HG03571 (cell line): ENCODE data around the gene PRAMEF18.
"Not testable (repeated sequence)": the region's sequence is repeated elsewhere in the genome, so short reads cannot be mapped to it uniquely, and the experiment has no call there.

Source experiments
- ATAC-seq: cut with Tn5 transposase; IDR thresholded peaks from one replicate; pipeline ENCODE4 v1.9.1; 2021; ENCODE audit not compliant: unreplicated experiment

PRAMEF18 gene, protein sequence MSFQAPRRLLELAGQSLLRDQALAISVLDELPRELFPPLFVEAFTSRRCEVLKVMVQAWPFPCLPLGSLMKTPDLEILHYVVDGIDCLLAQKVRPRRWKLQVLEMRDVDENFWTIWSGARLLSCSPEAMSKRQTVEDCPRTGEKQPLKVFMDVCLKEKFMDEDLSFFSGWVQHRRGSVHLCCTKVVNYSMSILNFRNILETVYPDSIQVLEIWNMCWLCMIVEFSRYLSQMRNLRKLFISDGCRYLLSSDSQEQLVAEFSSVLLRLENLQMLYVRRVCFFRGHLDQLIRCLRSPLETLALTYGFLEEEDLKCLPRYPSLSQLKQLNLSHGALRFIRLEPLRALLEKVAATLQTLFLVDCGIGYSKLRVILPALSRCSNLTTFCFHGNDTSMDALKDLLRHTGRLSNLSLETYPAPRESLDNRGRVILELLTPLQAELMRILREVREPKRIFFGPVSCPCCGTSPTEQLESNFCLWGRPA

DNA sequence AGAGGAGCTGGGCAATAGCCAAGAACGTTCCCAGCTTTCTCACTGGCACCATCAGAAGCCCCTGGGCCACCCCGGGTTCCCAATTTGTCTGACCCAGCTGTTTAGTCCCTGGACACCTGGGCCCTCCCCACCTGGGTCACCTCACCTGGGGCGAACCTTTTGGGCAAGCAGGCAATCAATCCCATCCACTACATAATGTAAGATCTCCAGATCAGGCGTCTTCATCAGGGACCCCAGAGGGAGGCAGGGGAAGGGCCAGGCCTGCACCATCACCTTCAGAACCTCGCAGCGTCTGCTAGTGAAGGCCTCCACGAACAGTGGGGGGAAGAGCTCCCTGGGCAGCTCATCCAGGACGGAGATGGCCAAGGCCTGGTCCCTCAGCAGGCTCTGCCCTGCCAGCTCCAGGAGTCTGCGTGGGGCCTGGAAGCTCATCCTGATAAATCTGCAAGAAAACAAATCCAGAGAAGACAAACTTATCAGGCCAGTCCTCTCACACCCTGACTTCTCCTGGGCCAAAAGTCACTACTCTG lies at the start of gene PRAMEF18:
Gene PRAMEF18, minus strand, starts transcription at position 480 of the 530 bp plus-strand sequence. Its CDS starts 48 bp downstream, at position 432.
- not testable (repeated sequence) for ATAC-seq

DNA sequence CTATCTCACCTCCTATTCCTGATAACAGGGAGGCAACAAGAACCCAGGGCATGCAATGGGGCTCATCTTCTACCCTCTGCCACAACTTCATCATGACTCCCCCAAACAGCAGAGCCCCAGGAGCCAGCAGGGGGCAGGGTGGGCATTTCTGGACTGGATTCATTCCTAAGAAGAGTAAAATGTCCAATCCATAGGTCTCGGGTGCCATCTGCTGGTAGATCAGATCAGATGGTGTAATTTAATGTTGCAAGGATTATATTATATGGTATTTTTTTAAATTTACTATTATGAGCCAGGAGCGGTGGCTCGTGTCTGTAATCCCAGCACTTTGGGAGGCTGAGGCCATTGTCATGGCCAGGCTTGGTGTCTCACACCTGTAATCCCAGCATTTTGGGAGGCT lies 39.2 kb upstream of the PRAMEF18 start:
- not testable (repeated sequence) for ATAC-seq

DNA sequence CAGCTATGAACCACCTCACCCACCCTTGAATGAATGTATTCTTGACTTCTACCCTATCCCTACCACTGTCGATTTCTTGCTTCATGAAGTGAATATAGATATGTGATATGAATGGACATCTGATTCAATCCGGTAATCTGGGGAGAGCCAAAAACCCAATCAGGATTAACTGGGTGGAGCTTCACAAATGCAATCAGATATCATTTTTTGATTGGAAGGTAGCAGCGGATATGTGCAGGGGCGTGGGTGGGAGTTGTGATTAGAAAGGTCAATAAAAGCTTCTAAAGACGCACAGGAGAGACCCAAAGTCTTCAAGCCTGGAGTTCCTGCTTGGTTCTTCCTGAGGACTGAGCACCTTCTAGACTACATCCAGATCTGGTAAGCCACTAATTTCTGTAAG lies 27.9 kb upstream of the PRAMEF18 start, which contains the start of gene PRAMEF5:
Gene PRAMEF5, plus strand, starts transcription at position 301 of the 400 bp plus-strand sequence. CDS start 5,071 bp downstream, outside the sequence.
- not testable (repeated sequence) for ATAC-seq

DNA sequence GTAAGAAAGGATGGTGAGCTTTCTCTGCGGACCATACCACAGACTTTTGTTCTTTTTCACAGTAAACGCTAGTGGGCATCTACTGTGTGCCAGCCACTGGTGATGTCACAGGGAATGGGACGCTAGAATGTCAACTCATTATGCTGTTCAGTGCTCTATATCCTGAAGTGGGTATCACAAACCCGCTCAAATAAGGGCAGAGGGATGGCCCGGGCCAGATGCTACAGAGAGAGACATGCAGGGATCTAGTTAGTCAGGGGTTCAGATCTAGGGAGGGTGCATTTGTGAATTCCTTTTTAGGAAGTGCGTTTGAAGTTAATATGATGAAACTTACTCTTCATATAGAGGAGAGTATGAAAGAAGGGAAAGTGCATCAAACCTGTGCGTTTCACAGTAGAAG lies 21.2 kb upstream of the PRAMEF18 start:
- not testable (repeated sequence) for ATAC-seq

DNA sequence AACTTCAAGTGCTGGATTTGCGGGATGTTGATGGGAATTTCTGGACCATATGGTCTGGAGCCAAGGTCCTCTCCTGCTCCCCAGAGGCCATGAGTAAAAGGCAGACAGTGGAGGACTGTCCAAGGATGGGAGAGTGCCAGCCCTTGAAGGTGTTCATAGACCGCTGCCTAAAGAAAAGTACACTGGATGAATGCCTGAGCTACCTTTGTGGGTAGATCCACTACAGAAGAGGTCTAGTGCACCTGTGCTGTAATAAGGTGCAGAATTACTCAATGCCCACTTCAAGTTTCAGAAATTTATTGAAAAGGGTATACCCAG lies 20.6 kb upstream of the PRAMEF18 start:
- ATAC-seq, result not testable (repeated sequence)

DNA sequence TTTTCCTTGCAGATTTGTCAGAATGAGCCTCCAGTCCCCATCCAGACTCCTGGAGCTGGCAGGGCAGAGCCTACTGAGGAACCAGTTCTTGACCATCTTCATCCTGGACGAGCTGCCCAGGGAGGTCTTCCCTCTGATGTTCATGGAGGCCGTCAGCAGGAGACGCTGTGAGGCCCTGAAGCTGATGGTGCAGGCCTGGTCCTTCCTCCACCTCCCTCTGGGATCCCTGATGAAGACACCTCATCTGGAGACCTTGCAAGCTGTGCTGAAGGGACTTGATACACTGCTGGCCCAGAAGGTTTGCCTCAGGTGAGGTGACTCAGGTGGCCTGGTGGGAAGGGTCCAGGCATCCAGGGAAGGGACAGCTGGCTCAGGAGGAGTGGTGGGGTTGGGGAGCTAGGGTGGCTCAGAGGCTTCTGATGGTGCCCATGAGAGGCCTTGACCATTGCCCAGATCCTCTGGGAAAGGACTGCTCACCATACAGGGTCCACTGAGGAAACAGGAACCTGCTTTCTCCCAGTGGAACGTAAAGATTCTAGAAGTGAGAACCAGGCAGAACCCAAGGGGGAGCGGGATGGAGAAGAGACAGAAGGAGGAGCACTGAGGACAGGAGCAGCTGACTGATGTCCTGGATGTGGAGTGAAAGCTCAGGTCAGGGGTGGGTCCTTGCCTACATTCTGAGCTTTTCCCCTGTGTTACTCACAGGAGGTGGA lies 20.0 kb upstream of the PRAMEF18 start:
- not testable (repeated sequence) for ATAC-seq

DNA sequence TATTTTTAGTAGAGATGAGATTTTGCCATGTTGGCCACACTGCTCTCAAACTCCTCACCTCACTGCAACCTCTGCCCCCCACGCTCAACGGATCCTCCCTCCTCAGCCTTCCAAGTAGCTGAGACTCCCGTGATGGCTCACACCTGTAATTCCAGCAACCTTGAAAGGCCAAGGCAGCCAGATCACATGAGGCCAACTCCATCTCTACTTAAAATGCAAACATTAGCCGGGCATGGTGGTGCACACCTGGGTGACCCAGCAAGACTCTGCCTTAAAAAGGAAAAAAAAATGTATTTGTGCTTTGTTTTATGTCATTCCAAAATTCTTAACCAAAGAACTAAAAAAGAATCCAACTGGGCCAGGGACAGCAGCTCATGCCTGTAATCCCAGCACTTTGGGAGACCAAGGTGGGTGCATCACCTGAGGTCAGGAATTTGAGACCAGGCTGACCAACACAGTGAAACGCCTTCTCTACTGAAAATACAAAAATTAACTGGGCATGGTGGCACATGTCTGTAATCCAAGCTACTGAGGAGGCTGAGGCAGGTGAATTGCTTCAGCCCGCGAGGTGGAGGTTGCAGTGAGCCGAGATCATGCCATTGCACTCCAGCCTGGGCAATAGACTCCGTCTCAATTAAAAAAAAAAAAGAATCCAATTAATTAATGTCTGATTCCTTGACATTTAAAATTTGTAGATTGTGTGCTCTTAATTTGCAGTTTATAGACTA lies 17.7 kb upstream of the PRAMEF18 start:
- not testable (repeated sequence) for ATAC-seq

DNA sequence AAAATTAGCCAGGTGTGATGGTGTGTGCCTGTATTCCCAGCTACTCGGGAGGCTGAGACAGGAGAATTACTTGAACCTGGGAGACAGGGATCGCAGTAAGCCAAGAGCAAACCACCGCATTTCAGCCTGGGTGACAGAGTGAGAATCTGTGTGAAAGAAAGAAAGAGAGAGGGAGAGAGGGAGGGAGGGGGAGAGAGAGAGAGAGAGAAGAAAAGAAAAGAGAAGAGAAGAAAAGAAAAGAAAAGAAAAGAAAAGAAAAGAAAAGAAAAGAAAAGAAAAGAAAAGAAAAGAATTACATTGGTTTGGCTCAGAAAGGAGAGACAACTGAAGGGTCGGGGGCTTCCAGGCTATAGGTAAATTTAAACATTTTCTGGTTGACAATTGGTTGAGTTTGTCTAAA lies 13.7 kb upstream of the PRAMEF18 start:
- not testable (repeated sequence) for ATAC-seq

DNA sequence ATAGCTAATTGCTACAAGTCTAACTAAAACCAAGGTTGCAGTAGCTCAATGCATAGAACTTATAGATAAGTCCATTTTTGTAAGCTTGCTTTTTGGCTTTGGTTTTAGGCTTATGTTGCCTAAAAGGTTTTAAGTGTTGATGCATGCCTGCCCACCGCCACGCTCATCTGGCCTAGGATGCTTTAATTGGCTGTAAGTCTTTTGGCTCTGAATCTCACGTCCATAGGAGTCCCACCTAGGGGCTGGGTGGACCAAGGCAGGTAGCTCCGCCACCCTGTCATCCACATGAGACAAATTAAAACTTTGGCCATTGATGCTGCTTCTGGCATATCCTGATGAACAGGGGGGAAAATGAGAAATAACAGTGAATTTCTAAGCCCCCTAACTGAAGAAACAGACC lies 11.6 kb upstream of the PRAMEF18 start:
- not testable (repeated sequence) for ATAC-seq

DNA sequence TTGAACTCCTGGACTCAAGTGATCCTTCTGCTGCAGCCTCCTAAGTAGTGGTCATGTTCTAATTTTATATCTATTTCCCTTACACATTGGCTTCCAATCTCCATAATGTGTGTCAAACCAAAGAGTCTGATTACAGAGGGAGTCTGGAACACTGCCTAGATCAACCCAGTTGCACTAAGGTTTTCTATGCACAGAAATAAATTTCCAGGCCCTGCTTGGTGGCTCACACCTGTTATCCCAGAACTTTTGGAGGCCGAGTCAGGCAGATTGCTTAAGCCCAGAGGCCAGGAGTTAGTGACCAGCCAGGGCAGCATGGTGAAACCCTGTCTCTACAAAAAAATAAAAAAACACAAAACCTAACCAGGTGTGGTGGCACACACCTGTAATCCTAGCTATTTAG lies 8.1 kb upstream of the PRAMEF18 start:
- not testable (repeated sequence) for ATAC-seq

DNA sequence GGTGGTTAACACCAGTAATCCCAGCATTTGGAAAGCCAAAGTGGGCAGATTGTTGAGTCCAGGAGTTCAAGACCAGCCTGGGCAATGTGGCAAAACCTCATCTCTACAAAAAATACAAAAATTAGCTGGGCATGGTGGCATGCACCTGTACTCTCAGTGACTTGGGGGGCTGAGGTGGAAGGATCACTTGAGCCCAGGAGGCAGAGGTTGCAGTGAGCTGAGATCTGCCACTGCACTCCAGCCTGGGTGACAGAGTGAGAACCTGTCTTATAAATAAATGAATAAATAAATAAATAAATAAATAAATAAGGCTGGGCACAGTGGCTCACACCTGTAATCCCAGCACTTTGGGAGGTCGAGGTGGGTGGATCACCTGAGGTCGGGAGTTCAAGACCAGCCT lies 6.1 kb upstream of the PRAMEF18 start:
- ATAC-seq, result not testable (repeated sequence)

DNA sequence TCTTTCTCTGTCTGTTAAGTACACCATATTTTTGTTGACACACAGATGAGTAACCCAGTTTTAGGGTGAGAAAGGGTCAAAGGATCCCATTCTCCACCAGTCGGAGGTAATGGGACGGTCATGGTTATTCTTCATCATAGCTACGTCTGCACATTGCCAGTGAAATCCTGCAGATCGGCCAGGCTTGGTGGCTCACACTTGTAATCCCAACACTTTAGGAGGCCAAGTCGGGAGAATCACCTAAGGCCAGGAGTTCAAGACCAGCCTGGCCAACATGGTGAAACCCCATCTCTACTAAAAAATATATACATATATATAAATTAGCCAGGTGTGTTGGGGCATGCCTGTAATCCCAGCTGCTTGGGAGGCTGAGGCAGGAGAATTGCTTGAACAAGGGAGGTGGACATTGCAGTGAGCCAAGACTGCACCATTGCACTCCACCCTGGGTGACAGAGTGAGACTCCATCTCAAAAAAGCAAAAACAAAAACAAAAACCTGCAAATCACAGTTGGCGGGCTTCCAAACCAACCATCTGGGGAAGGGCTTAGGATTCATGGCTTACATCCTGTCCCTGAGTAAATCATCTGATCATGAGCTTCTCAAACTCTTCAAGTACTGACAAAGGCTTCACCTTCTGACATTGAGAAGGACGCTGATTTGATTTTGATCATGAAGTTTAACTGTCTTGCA lies 5.3 kb upstream of the PRAMEF18 start:
- ATAC-seq, result not testable (repeated sequence)

DNA sequence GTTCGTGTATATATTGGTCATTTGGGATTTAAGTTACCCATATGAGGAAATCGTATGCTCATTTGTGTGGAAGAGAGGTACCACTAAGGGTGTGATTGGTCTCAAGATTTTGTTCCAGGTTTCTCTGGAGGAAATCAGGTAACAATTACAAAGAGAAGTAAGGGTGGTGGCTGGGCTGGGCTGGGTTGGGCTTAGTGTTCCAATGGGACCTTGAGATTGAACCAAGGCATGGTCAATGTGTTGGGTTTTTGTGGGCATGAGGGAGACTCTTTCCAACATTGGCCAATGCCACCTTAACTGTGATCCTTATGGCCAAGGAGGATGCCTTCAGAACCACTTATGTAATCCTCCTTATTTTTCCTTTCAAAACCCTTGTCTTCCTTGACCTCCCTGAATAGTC lies 4.6 kb upstream of the PRAMEF18 start:
- not testable (repeated sequence) for ATAC-seq

DNA sequence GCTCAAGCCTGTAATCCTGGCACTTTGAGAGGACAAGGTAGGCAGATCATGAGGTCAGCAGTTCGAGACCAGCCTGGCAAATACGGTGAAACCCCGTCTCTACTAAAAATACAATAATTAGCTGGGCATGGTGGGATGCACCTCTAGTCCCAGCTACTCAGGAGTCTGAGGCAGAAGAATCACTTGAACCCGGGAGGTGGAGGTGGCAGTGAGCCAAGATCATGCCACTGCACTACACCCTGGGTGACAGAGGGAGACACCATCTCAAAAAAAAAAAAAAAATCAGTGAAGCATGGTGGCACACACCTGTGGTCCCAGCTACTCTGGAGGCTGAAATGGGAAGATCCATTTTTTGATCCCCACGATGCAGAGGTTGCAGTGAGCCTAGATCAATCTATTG lies 4.1 kb upstream of the PRAMEF18 start:
- not testable (repeated sequence) for ATAC-seq

DNA sequence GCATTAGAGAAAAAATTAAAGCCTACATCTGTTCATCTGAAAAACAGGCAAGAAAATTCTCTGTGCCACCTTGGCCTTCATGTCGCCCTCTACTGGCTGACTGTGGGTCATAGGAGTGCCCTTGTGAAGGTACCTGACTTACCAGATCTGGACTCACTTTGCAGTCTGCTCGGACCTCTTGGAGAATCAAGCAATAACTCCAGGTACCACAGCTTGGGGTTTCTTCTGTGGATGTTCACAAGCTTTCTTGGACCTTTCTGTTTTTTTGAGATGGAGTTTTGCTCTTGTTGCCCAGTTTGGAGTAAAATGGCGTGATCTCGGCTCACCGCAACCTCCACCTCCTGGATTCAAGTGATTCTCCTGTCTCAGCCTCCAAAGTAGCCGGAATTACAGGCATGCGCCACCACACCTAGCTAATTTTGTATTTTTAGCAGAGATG lies 2.4 kb upstream of the PRAMEF18 start:
- no peak for ATAC-seq

DNA sequence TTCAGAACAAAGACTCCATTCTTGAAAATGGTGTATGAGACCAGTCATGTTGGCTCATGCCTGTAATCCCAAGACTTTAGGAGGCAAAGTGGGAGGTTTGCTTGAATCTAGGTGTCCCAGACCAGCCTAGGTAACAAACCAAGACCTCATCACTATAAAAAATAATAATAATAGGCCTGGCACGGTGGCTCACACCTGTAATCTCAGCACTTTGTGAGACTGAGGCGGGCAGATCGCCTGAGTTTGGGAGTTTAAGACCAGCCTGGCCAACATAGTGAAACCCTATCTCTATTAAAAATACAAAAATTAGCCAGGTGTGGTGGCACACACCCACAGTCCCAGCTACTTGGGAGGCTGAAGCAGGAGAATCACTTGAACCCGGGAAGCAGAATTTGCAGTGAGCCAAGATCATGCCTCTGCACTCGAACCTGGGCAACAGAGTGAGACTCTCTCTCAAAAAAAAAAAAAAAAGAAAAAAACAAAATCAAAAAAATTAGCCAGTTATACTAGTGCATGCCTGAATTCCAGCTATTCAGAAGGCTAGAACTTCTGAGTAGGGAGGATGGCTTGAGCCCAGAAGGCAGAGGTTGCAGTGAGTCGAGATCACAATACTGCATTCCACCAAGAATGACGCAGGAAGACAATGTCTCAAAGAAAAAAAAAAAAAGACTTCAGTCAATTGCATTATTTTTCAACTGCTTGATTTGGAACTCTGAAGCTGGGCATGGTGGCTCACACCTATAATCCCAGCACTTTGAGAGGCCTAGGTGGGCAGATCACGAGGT lies 1.5 kb upstream of the PRAMEF18 start:
- not testable (repeated sequence) for ATAC-seq

DNA sequence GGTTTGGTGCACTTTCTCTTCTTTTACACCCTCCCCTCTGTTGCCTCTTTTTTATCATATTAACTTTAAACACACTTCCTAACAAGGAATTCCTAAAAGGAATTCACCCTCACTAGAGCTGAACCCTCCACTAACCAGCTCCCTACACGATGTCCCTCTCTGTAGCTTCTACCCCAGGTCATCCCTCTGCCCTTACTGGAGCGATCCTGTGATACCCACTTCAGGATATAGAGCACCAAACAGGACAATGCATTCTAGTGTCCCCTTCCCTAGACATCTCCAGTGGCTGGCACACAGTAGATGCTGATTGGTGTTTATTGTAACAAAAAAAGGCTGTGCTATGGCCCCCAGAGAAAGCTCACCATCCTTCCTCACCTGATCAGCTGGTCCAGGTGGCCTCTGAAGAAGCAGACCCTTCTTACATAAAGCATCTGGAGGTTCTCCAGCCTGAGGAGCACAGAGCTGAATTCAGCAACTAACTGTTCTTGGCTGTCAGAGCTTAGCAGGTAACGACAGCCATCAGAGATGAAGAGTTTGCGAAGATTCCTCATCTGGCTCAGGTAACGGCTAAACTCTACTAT lies 1.4 kb downstream of the PRAMEF18 start:
- no peak for ATAC-seq

DNA sequence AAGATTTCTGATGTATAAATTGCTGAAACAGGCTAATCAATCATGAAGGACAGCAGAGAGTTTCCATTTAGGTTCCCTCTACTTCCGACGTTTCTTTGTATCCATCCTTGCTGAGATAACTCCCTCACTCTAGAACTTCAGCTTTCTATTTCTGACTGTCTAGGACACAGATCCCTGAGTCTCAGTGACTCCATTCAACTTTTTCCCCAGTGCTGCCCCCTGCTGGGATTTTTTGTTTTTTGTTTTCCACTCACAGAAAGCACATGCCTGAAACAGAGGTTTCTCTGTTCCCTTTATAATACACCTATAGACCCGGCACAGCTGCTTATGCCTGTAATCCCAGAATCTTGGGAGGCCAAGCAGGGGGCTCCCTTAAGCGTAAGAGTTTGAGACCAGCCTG lies 3.2 kb downstream of the PRAMEF18 start:
- not testable (repeated sequence) for ATAC-seq

DNA sequence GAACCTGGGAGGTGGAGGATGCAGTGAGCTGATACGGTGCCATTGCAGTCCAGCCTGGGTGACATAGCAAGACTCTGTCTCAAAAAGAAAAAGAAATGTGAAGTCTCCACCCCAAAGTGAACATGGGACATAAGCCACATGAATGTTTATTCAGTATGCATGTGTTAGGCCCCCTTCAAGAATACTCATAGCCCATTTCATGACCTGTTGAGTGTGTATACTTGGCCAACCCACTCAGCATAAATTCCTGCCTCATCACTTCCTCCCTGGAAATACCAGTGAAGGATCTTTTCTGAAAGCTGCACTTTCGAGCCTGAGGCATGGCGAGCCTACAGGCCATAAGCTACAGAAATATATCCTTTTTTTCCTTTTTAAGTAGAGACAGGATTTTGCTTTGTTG lies 6.8 kb downstream of the PRAMEF18 start:
- not testable (repeated sequence) for ATAC-seq
